Loucy (cell line): ENCODE data around the gene BASP1.

Experiments used
- H2AFZ ChIP-seq: fragments of 200-600 bp; sonication (generic); 2 replicates; pipeline ENCODE4 v1.6.0; 2016; ENCODE audit warnings: antibody characterized with exemption, mild to moderate bottlenecking, low read length, moderate library complexity
- H3F3A ChIP-seq: fragments of 200-600 bp; 2 replicates; pipeline ENCODE4 v1.6.0; 2016; ENCODE audit warnings: antibody characterized with exemption, low read depth, mild to moderate bottlenecking
- H3K27me3 ChIP-seq: fragments of 200-600 bp; sonication (generic); 2 replicates; pipeline ENCODE4 v1.6.1; 2014; ENCODE audit warnings: low read length, mild to moderate bottlenecking; ENCODE audit not compliant: insufficient read depth, poor library complexity, severe bottlenecking
- H3K36me3 ChIP-seq: fragments of 200-600 bp; sonication (generic); 2 replicates; pipeline ENCODE4 v1.6.1; 2016; ENCODE audit warnings: low read length; ENCODE audit not compliant: insufficient read depth
- H3K4me1 ChIP-seq: fragments of 200-600 bp; sonication (generic); 2 replicates; pipeline ENCODE4 v1.5.1; 2014; ENCODE audit warnings: low read length, mild to moderate bottlenecking; ENCODE audit not compliant: insufficient read depth, poor library complexity, severe bottlenecking
- H3K4me2 ChIP-seq: fragments of 200-600 bp; sonication (generic); 2 replicates; pipeline ENCODE4 v1.6.0; 2014; ENCODE audit warnings: antibody characterized with exemption, low read length, low read depth, mild to moderate bottlenecking; ENCODE audit not compliant: poor library complexity, severe bottlenecking
- H3K4me3 ChIP-seq: fragments of 200-600 bp; sonication (generic); 2 replicates; pipeline ENCODE4 v1.5.1; 2014; ENCODE audit warnings: low read length, mild to moderate bottlenecking, mixed read lengths; ENCODE audit not compliant: poor library complexity, severe bottlenecking
- H3K79me2 ChIP-seq: fragments of 200-600 bp; sonication (generic); 2 replicates; pipeline ENCODE4 v1.6.1; 2014; ENCODE audit warnings: low read length; ENCODE audit not compliant: insufficient read depth
- H3K9ac ChIP-seq: fragments of 200-600 bp; sonication (generic); 2 replicates; pipeline ENCODE4 v1.6.0; 2014; ENCODE audit warnings: mild to moderate bottlenecking, low read depth, low read length, moderate library complexity; ENCODE audit not compliant: poor library complexity, severe bottlenecking
- H3K9me2 ChIP-seq: fragments of 200-600 bp; sonication (generic); replicated peaks from 2 replicates; pipeline ENCODE4 v1.6.1; 2016; ENCODE audit warnings: low read depth, low read length, mixed read lengths
- H3K9me3 ChIP-seq: fragments of 200-600 bp; sonication (generic); 2 replicates; pipeline ENCODE4 v1.6.1; 2014; ENCODE audit warnings: mild to moderate bottlenecking, antibody characterized with exemption, low read length, low read depth; ENCODE audit not compliant: insufficient read depth
- H4K20me1 ChIP-seq: fragments of 200-600 bp; sonication (generic); 2 replicates; pipeline ENCODE4 v1.6.0; 2014; ENCODE audit warnings: antibody characterized with exemption, low read length, mild to moderate bottlenecking; ENCODE audit not compliant: insufficient read depth, poor library complexity, severe bottlenecking
- EZH2phosphoT487 ChIP-seq: fragments of 200-600 bp; IDR thresholded peaks from 2 replicates; pipeline ENCODE4 v1.6.1; 2018; ENCODE audit warnings: antibody characterized with exemption, mild to moderate bottlenecking, moderate library complexity, borderline replicate concordance
- TF ChIP-seq, protein P1 (sequence below): fragments of 200-600 bp; sonication (generic); conservative IDR thresholded peaks from 2 replicates; pipeline ENCODE4 v1.5.1; 2014; ENCODE audit warnings: mild to moderate bottlenecking, antibody characterized with exemption, low read length

BASP1 gene

DNA sequence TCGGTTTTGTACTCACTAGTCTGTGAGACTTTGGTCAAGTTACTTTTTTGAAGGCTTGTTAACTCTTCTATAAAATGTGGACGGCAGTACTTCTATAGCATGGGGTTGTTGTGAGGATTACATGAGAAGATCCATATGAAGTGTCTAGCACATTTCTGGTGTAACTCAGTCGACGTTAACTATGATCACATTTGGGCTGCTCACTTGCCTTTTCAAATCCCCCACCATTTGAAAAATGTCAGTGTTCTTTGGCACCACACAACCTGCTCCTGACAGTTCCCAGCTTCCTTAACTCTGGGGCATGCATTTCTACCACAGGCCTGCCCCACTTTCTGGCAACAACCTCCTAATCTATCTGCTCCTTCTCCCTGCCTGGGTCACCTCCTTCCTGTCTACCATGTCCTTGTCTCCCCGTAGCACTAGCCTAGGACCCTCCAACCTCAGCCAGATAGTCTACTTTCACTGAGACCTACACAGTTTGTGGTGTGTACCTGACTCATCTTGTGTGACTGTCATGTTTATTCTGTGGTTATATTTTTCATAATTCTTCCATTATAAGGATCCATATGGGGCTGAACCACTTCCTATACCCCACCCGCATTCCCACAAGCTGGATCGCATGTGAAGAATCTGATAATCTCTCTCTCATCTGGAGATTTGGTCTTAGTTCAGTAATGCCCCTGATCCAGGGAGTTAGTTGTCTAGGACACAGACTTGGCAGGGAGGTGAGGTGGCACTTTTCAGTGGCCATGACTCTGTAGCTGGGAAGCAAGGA is 30.2 kb upstream of the BASP1 start:
- H3K4me3 ChIP-seq = no peak overlapping the region
- H2AFZ ChIP-seq = no peak overlapping the region
- H3K4me2 ChIP-seq = no peak overlapping the region

DNA sequence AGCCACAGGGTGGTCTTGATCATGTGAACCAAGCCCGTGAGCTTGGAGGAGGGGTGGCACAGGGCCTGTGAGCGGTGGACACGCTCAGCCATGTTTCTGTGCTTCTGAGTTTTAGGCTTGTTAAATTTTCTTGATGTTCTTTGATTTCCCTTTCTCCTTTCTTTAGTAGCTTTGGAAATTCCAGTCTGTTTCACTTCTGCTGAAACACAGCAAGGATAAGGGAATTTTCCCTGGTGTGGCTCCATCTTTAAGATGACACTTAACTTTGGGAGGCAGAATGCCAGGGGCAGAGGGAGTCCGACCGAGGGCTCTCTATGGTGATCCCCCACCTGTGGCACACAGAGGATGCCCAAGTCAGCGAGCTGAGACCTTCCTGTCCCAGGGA is 29.7 kb upstream of the BASP1 start:
- H4K20me1 ChIP-seq = no peaks in the 10 kb centered on the region
- no peaks in the 10 kb centered on the region for H3K9me2 ChIP-seq
- no peaks in the 10 kb centered on the region for H3K79me2 ChIP-seq
- H2AFZ ChIP-seq = no peak overlapping the region
- no peak overlapping the region for H3K4me2 ChIP-seq
- H3K4me1 ChIP-seq = no peaks in the 10 kb centered on the region
- no peak for TF ChIP-seq EZH2phosphoT487
- TF ChIP-seq, protein P1, sequence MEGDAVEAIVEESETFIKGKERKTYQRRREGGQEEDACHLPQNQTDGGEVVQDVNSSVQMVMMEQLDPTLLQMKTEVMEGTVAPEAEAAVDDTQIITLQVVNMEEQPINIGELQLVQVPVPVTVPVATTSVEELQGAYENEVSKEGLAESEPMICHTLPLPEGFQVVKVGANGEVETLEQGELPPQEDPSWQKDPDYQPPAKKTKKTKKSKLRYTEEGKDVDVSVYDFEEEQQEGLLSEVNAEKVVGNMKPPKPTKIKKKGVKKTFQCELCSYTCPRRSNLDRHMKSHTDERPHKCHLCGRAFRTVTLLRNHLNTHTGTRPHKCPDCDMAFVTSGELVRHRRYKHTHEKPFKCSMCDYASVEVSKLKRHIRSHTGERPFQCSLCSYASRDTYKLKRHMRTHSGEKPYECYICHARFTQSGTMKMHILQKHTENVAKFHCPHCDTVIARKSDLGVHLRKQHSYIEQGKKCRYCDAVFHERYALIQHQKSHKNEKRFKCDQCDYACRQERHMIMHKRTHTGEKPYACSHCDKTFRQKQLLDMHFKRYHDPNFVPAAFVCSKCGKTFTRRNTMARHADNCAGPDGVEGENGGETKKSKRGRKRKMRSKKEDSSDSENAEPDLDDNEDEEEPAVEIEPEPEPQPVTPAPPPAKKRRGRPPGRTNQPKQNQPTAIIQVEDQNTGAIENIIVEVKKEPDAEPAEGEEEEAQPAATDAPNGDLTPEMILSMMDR = no peak
- H3F3A ChIP-seq = no peaks in the 10 kb centered on the region
- no peaks in the 10 kb centered on the region for H3K36me3 ChIP-seq
- no peaks in the 10 kb centered on the region for H3K27me3 ChIP-seq
- H3K9me3 ChIP-seq = no peaks in the 10 kb centered on the region
- H3K9ac ChIP-seq = no peak overlapping the region
- no peak overlapping the region for H3K4me3 ChIP-seq

More for the DNA sequence above, 30.2 kb upstream of the BASP1 start:
- Histone ChIP-seq H3K79me2 (no peaks in the 10 kb centered on the region), H4K20me1 (no peaks in the 10 kb centered on the region), H3K36me3 (no peaks in the 10 kb centered on the region), H3K27me3 (no peaks in the 10 kb centered on the region), H3F3A (no peaks in the 10 kb centered on the region), H3K9me3 (no peaks in the 10 kb centered on the region), H3K4me1 (no peaks in the 10 kb centered on the region), H3K9ac (no peak overlapping the region), H3K9me2 (no peaks in the 10 kb centered on the region)
- TF ChIP-seq EZH2phosphoT487 = no peak
- TF ChIP-seq, protein P1 = no peak

DNA sequence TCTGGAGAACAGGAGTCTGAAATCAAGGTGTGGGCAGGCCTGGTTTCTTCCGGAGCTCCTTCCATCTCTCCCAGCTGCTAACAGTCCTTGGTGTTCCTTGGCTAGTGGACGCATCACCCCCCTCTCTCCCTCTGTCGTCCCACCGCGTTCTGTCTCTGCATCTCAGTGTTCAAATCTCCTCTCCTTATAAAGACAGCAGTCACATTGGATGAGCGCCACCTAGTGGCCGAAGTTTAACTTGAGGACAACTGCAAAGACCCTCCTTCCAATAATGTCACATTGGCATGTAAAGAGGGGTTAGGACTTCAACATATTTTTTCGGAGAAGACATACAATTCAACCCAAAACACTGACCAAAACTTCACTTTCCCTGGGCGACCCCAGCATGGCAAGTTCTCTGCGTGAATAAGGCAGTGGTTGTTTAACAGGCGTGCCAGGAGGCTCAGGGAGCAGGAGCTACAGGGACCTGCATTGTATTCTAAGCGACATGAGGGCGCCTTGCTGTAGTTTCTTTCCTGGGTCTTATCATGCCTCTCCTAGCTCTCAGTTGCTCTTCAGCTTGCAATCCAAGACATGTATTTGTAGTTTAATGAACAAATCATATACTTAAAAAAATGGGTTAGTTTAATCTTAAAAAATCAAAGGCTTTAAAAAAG is 27.9 kb upstream of the BASP1 start:
- Histone ChIP-seq H4K20me1 (no peaks in the 10 kb centered on the region), H3K27me3 (no peaks in the 10 kb centered on the region), H3K4me2 (no peak overlapping the region), H3K4me3 (no peak overlapping the region), H3K4me1 (no peaks in the 10 kb centered on the region), H3F3A (no peaks in the 10 kb centered on the region), H3K9me3 (no peaks in the 10 kb centered on the region), H3K36me3 (no peaks in the 10 kb centered on the region), H3K79me2 (no peaks in the 10 kb centered on the region), H2AFZ (no peak overlapping the region), H3K9me2 (no peaks in the 10 kb centered on the region), H3K9ac (no peak overlapping the region)
- TF ChIP-seq, protein P1 = peak; percentile 93
- no peak for TF ChIP-seq EZH2phosphoT487
